H9 (cell line): ENCODE measurements around the gene RAPSN. TPM values are rescaled to one million over a fixed set of nuclear protein-coding genes. Genes with fewer than 3 reads are reported as not detected.

Experiments used
- DNase-seq: peaks from one replicate; pipeline ENCODE4 v3.0.0-alpha.2; 2017
- H2AFZ ChIP-seq: one replicate; pipeline ENCODE4 v1.6.1; 2013; ENCODE audit warnings: mild to moderate bottlenecking, low read length, control low read depth, moderate library complexity
- H2AK5ac ChIP-seq: 2 replicates; pipeline ENCODE4 v1.6.1; 2013; ENCODE audit warnings: low read length, control low read depth, mixed read lengths; ENCODE audit not compliant: insufficient read length
- H2BK120ac ChIP-seq: one replicate; pipeline ENCODE4 v1.6.1; 2013; ENCODE audit warnings: low read depth, mild to moderate bottlenecking, low read length, control low read depth, inconsistent platforms; ENCODE audit not compliant: poor library complexity, severe bottlenecking
- H2BK12ac ChIP-seq: 2 replicates; pipeline ENCODE4 v1.6.1; 2013; ENCODE audit warnings: low read length, control low read depth, mixed read lengths, low read depth; ENCODE audit not compliant: insufficient read length
- H2BK15ac ChIP-seq: 2 replicates; pipeline ENCODE4 v1.6.1; 2013; ENCODE audit warnings: low read depth, low read length, control low read depth
- H2BK20ac ChIP-seq: one replicate; pipeline ENCODE4 v1.6.1; 2013; ENCODE audit warnings: low read depth, mild to moderate bottlenecking, low read length, control low read depth, inconsistent platforms; ENCODE audit not compliant: poor library complexity, severe bottlenecking
- H2BK5ac ChIP-seq: 2 replicates; pipeline ENCODE4 v1.6.1; 2013; ENCODE audit warnings: low read length, control low read depth, mixed read lengths; ENCODE audit not compliant: insufficient read length
- H3K14ac ChIP-seq: 2 replicates; pipeline ENCODE4 v1.6.1; 2013; ENCODE audit warnings: low read length, control low read depth; ENCODE audit not compliant: insufficient read depth
- H3K18ac ChIP-seq: 2 replicates; pipeline ENCODE4 v1.6.1; 2013; ENCODE audit warnings: low read depth, mild to moderate bottlenecking, mixed read lengths, low read length, control low read depth; ENCODE audit not compliant: insufficient read length
- H3K23ac ChIP-seq: 2 replicates; pipeline ENCODE4 v1.6.1; 2013; ENCODE audit warnings: low read length, control low read depth, mixed read lengths, low read depth; ENCODE audit not compliant: insufficient read length
- H3K23me2 ChIP-seq: 2 replicates; pipeline ENCODE4 v1.6.1; 2013; ENCODE audit warnings: low read depth, mild to moderate bottlenecking, mixed read lengths, low read length, control low read depth; ENCODE audit not compliant: insufficient read length, poor library complexity, severe bottlenecking
- H3K27ac ChIP-seq: 2 replicates; pipeline ENCODE4 v1.5.1; 2013; ENCODE audit warnings: low read length, control low read depth, mixed read lengths, low read depth; ENCODE audit not compliant: insufficient read length
- H3K27me3 ChIP-seq: 2 replicates; pipeline ENCODE4 v1.6.1; 2013; ENCODE audit warnings: low read length, control low read depth, inconsistent platforms; ENCODE audit not compliant: insufficient read depth
- H3K4ac ChIP-seq: 2 replicates; pipeline ENCODE4 v1.6.1; 2013; ENCODE audit warnings: low read depth, mild to moderate bottlenecking, control low read depth, inconsistent platforms, low read length, moderate library complexity
- H3K4me1 ChIP-seq: 2 replicates; pipeline ENCODE4 v1.6.1; 2013; ENCODE audit warnings: low read length, control low read depth, inconsistent platforms; ENCODE audit not compliant: insufficient read depth
- H3K4me2 ChIP-seq: 2 replicates; pipeline ENCODE4 v1.6.1; 2013; ENCODE audit warnings: low read length, control low read depth, mixed read lengths; ENCODE audit not compliant: insufficient read length, insufficient read depth
- H3K56ac ChIP-seq: 2 replicates; pipeline ENCODE4 v1.6.1; 2013; ENCODE audit warnings: low read depth, mild to moderate bottlenecking, mixed read lengths, low read length, control low read depth; ENCODE audit not compliant: insufficient read length
- H3K79me1 ChIP-seq: 2 replicates; pipeline ENCODE4 v1.6.1; 2013; ENCODE audit warnings: low read depth, mild to moderate bottlenecking, moderate library complexity, low read length, control low read depth, inconsistent platforms; ENCODE audit not compliant: insufficient read depth, poor library complexity, severe bottlenecking
- H3K79me2 ChIP-seq: 2 replicates; pipeline ENCODE4 v1.6.1; 2013; ENCODE audit warnings: low read length, control low read depth, inconsistent platforms; ENCODE audit not compliant: insufficient read depth
- H3K9ac ChIP-seq: 2 replicates; pipeline ENCODE4 v1.6.1; 2013; ENCODE audit warnings: low read length, control low read depth, mixed read lengths; ENCODE audit not compliant: insufficient read length; ENCODE audit errors: extremely low read depth
- H3K9me3 ChIP-seq: one replicate; pipeline ENCODE4 v1.6.1; 2013; ENCODE audit warnings: low read depth, low read length, inconsistent platforms; ENCODE audit not compliant: control insufficient read depth
- H3T11ph ChIP-seq: one replicate; pipeline ENCODE4 v1.6.1; 2013; ENCODE audit warnings: mild to moderate bottlenecking, low read length, control low read depth, inconsistent platforms
- H4K20me1 ChIP-seq: one replicate; pipeline ENCODE4 v1.6.1; 2013; ENCODE audit not compliant: control insufficient read depth, insufficient read length, insufficient read depth
- H4K5ac ChIP-seq: 2 replicates; pipeline ENCODE4 v1.6.1; 2013; ENCODE audit warnings: low read depth, mild to moderate bottlenecking, mixed read lengths, low read length, control low read depth; ENCODE audit not compliant: insufficient read length
- H4K8ac ChIP-seq: replicated peaks from 2 replicates; pipeline ENCODE4 v1.6.1; 2013; ENCODE audit warnings: low read length, control low read depth, mixed read lengths, low read depth; ENCODE audit not compliant: insufficient read length
- H4K91ac ChIP-seq: 2 replicates; pipeline ENCODE4 v1.6.1; 2013; ENCODE audit warnings: low read depth, mild to moderate bottlenecking, moderate library complexity, mixed read lengths, low read length, control low read depth; ENCODE audit not compliant: insufficient read length
- H3K27ac Mint-ChIP-seq, 3 experiments: 2 replicates in 2 of 3; 3 replicates in 1 of 3; pipeline ENCODE4 v1.8.0; 2020 to 2021; ENCODE audit warnings: mixed read lengths in 3 of 3, mild to moderate bottlenecking in 1 of 3, moderate library complexity in 1 of 3
- H3K27me3 Mint-ChIP-seq: 2 replicates; pipeline ENCODE4 v1.8.0; 2021; ENCODE audit warnings: low read depth, mild to moderate bottlenecking, moderate library complexity, mixed read lengths
- H3K36me3 Mint-ChIP-seq, 3 experiments: 2 replicates in 2 of 3; 3 replicates in 1 of 3; pipeline ENCODE4 v1.8.0; 2020 to 2021; ENCODE audit warnings: low read depth in 3 of 3, mixed read lengths in 3 of 3; ENCODE audit not compliant: insufficient read depth in 1 of 3
- H3K4me1 Mint-ChIP-seq, 2 experiments: 2 replicates each; pipeline ENCODE4 v1.8.0; 2020; ENCODE audit warnings: mixed read lengths in 2 of 2
- H3K4me3 Mint-ChIP-seq, 2 experiments: 2 replicates in 1 of 2; 3 replicates in 1 of 2; pipeline ENCODE4 v1.8.0; 2020 to 2021; ENCODE audit warnings: mild to moderate bottlenecking in 2 of 2, mixed read lengths in 2 of 2, moderate library complexity in 1 of 2
- H3K9me3 Mint-ChIP-seq, 2 experiments: 2 replicates in 1 of 2; 3 replicates in 1 of 2; pipeline ENCODE4 v1.8.0; 2020; ENCODE audit warnings: mild to moderate bottlenecking in 2 of 2, mixed read lengths in 2 of 2, moderate library complexity in 1 of 2
- WGBS: extraction: QIAGEN DNeasy Blood & Tissue Kit; methylation state at CpG from one replicate; pipeline ENCODE4 v1.1.7; 2013; ENCODE audit warnings: missing lambda C conversion rate, low lambda C conversion rate, mixed read lengths; ENCODE audit not compliant: insufficient read length; ENCODE audit errors: extremely low coverage; 5-methylcytosine and 5-hydroxymethylcytosine counted together
- total RNA-seq: library from RNA; stranded (reverse); gene quantifications from 2 replicates; pipeline ENCODE4 v1.2.1, GENCODE V29; 2021
- TF ChIP-seq, protein P1 (sequence below): fragments of 200-600 bp; sonication (generic); conservative IDR thresholded peaks from 3 replicates; pipeline ENCODE4 v1.8.0; 2021; ENCODE audit warnings: antibody characterized with exemption, mild to moderate bottlenecking

The RAPSN gene
- total RNA-seq, 1 experiment from 2014 or later, result 0.48 TPM

- Histone ChIP-seq H4K20me1 (no peaks in the 10 kb centered on the region), H3K9me3 (no peaks in the 10 kb centered on the region), H2BK5ac (no peak overlapping the region), H2BK12ac (no peak overlapping the region), H2AFZ (no peak overlapping the region), H4K8ac (no peak overlapping the region), H3K56ac (no peak overlapping the region), H3K9ac (no peak overlapping the region), H3T11ph (no peak overlapping the region), H3K14ac (no peak overlapping the region), H3K23me2 (no peaks in the 10 kb centered on the region), H3K23ac (no peak overlapping the region), H3K79me2 (no peaks in the 10 kb centered on the region), H3K27ac (no peak overlapping the region), H3K4me1 (no peaks in the 10 kb centered on the region), H2BK15ac (no peak overlapping the region), H4K5ac (no peak overlapping the region), H2BK120ac (no peak overlapping the region), H3K4me2 (no peak overlapping the region), H3K27me3 (no peaks in the 10 kb centered on the region), H3K4ac (no peak overlapping the region), H3K79me1 (no peaks in the 10 kb centered on the region), H3K18ac (no peak overlapping the region), H2BK20ac (no peak overlapping the region), H4K91ac (no peak overlapping the region), H2AK5ac (no peak overlapping the region)
- DNase-seq, result no peak
- no CpG with 5 or more reads among the region's 17 CpGs for WGBS
- 0 out of 4 replicates have a peak, but pooled peaks cover 0 to 3% of the 10 kb centered on the region in 2 experiments for H3K4me1 Mint-ChIP-seq
- H3K4me3 Mint-ChIP-seq, result no peak overlapping the region; a peak in 1 of 5 replicates
- no peaks in the 10 kb centered on the region for H3K36me3 Mint-ChIP-seq
- H3K27me3 Mint-ChIP-seq, result no peaks in the 10 kb centered on the region
- peak overlapping the region; percentile 39 to 60 (median 58); a peak in 5 of 7 replicates for H3K27ac Mint-ChIP-seq
- TF ChIP-seq, protein P1, sequence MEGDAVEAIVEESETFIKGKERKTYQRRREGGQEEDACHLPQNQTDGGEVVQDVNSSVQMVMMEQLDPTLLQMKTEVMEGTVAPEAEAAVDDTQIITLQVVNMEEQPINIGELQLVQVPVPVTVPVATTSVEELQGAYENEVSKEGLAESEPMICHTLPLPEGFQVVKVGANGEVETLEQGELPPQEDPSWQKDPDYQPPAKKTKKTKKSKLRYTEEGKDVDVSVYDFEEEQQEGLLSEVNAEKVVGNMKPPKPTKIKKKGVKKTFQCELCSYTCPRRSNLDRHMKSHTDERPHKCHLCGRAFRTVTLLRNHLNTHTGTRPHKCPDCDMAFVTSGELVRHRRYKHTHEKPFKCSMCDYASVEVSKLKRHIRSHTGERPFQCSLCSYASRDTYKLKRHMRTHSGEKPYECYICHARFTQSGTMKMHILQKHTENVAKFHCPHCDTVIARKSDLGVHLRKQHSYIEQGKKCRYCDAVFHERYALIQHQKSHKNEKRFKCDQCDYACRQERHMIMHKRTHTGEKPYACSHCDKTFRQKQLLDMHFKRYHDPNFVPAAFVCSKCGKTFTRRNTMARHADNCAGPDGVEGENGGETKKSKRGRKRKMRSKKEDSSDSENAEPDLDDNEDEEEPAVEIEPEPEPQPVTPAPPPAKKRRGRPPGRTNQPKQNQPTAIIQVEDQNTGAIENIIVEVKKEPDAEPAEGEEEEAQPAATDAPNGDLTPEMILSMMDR, result no peak
- no peaks in the 10 kb centered on the region; a peak in 1 of 5 replicates for H3K9me3 Mint-ChIP-seq
Measured at GRCh38 chr11:47389577-47390421, 59.1 kb downstream of the RAPSN start.
